ENCODE measurements around the gene PRKCB.

GRCh38 chr16:24204150-24204665, 368.4 kb downstream of the PRKCB start:
- no peak for TF ChIP-seq CTCF (conservative IDR thresholded peaks at IDR 0.05 in 1 of 2, IDR thresholded peaks at IDR 0.05 in 1 of 2; ENCODE audit: extremely low read depth in 1 of 2, insufficient read depth in 1 of 2, low read depth in 1 of 2, low read length in 2 of 2)
- TF ChIP-seq EZH2 (IDR thresholded peaks at IDR 0.05; ENCODE audit: borderline replicate concordance, low read length), result no peak
